RWPE2 (cell line): ENCODE results near the gene MRGPRD.

ENCODE experiments used
- ATAC-seq: fragments of 200-7000 bp; cut with Tn5 transposase; 3 replicates; pipeline ENCODE4 v1.9.1; 2021; ENCODE audit warnings: low read depth
- DNase-seq: peaks from one replicate; pipeline ENCODE4 v3.0.0-alpha.2; 2020; ENCODE audit warnings: low spot score
- H3K27ac ChIP-seq: fragments of 450-650 bp; 2 replicates; pipeline ENCODE4 v1.5.1; 2017; ENCODE audit warnings: mild to moderate bottlenecking; ENCODE audit not compliant: poor library complexity, severe bottlenecking
- H3K27me3 ChIP-seq: fragments of 250-450 bp; sonication (Bioruptor Pico); 2 replicates; pipeline ENCODE4 v1.5.1; 2021; ENCODE audit warnings: mild to moderate bottlenecking, moderate library complexity; ENCODE audit not compliant: insufficient read depth, poor library complexity, severe bottlenecking
- H3K36me3 ChIP-seq: fragments of 250-450 bp; sonication (Bioruptor Pico); 2 replicates; pipeline ENCODE4 v1.5.1; 2020; ENCODE audit warnings: low read depth, mild to moderate bottlenecking, moderate library complexity
- H3K4me1 ChIP-seq: fragments of 250-450 bp; sonication (Bioruptor Pico); 2 replicates; pipeline ENCODE4 v1.5.1; 2021; ENCODE audit warnings: mild to moderate bottlenecking, moderate library complexity; ENCODE audit not compliant: insufficient read depth, poor library complexity, severe bottlenecking
- H3K4me3 ChIP-seq: fragments of 250-450 bp; sonication (Bioruptor Pico); 2 replicates; pipeline ENCODE4 v1.5.1; 2021; ENCODE audit warnings: mild to moderate bottlenecking, moderate library complexity; ENCODE audit not compliant: severe bottlenecking
- H3K9me3 ChIP-seq: fragments of 250-450 bp; sonication (Bioruptor Pico); 2 replicates; pipeline ENCODE4 v1.5.1; 2021; ENCODE audit warnings: mild to moderate bottlenecking, moderate library complexity; ENCODE audit not compliant: severe bottlenecking
- TF ChIP-seq, protein P1 (sequence below): fragments of 450-650 bp; IDR thresholded peaks from one replicate; pipeline ENCODE4 v1.5.1; 2017; ENCODE audit warnings: mild to moderate bottlenecking, moderate library complexity; ENCODE audit not compliant: poor library complexity, severe bottlenecking

Gene MRGPRD

DNA sequence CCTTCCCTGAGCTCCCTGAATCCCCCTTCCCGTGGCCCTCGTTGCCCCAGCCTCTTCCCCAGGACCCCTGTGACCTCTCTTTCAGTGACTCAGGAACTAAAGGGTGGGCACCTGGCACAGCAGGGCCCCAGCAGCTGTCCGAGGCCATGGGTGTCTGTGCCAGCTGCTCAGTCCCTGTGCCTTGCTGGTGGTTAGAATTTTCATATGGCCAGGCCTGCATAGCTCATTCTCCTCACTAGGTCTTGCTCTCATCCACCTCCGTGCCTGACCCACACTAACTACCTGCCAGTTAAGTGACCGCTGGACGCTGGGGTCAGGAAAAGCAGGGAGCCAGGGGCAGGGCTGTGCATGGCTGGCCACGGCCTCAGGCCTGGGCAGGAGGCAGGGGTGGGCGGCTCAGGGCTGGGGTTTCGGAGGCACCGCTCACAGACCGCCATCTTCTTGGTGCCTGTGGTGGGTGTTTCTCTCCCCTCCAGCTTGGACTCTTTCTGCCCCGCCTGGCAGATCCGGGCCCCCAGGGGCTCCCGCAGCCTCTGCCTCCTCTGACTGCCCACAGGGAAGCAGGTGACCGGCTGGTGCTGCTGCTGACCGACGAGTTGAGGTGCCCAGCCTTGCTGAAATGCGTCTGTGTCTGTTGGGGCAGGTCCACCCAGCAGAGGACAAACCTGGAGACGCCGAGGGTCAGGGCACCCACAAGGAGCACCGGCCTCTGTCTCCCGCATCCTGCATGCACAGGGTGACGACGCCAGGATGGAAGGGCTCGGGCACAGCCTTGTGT lies 20.3 kb downstream of the MRGPRD start:
- Histone ChIP-seq H3K27me3 (no peaks in the 10 kb centered on the region), H3K4me1 (no peaks in the 10 kb centered on the region), H3K9me3 (no peaks in the 10 kb centered on the region), H3K36me3 (no peaks in the 10 kb centered on the region), H3K4me3 (no peak overlapping the region), H3K27ac (no peak overlapping the region)
- ATAC-seq: no peak
- TF ChIP-seq, protein P1, sequence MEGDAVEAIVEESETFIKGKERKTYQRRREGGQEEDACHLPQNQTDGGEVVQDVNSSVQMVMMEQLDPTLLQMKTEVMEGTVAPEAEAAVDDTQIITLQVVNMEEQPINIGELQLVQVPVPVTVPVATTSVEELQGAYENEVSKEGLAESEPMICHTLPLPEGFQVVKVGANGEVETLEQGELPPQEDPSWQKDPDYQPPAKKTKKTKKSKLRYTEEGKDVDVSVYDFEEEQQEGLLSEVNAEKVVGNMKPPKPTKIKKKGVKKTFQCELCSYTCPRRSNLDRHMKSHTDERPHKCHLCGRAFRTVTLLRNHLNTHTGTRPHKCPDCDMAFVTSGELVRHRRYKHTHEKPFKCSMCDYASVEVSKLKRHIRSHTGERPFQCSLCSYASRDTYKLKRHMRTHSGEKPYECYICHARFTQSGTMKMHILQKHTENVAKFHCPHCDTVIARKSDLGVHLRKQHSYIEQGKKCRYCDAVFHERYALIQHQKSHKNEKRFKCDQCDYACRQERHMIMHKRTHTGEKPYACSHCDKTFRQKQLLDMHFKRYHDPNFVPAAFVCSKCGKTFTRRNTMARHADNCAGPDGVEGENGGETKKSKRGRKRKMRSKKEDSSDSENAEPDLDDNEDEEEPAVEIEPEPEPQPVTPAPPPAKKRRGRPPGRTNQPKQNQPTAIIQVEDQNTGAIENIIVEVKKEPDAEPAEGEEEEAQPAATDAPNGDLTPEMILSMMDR: no peak
- DNase-seq: no peak

GRCh38 chr11:68959465-68960293 lies 21.1 kb downstream of the MRGPRD start:
- Histone ChIP-seq H3K4me1 (no peaks in the 10 kb centered on the region), H3K27ac (no peak overlapping the region), H3K4me3 (no peak overlapping the region), H3K36me3 (no peaks in the 10 kb centered on the region), H3K9me3 (no peaks in the 10 kb centered on the region), H3K27me3 (no peaks in the 10 kb centered on the region)
- DNase-seq: no peak
- TF ChIP-seq, protein P1: no peak
- no peak for ATAC-seq

DNA sequence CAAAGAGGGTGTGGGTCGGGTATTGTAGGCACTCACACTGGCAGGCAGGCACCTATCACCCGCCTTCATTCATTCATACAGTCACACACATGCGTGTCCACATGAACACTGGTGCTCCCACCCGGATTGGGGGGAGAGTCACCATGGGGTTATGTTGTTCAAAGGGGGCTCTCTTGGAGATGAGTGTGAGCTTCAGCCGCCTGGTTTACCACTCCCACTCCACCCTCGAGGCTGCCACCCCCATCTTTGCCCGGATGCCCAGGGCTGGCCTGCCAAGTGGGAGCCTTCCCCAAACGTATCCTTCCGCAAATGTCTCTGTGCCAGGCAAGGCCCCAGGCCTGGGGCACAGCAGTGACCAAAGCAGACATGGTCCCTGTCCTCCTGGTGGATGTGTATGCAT lies 22.6 kb downstream of the MRGPRD start:
- no peak for DNase-seq
- Histone ChIP-seq H3K4me3 (no peak overlapping the region), H3K27ac (no peak overlapping the region), H3K9me3 (no peaks in the 10 kb centered on the region), H3K4me1 (no peaks in the 10 kb centered on the region), H3K36me3 (no peaks in the 10 kb centered on the region), H3K27me3 (no peaks in the 10 kb centered on the region)
- no peak for ATAC-seq
- TF ChIP-seq, protein P1: no peak

- DNase-seq: no peak
- Histone ChIP-seq H3K27ac (no peak overlapping the region), H3K27me3 (no peaks in the 10 kb centered on the region), H3K9me3 (no peaks in the 10 kb centered on the region), H3K4me3 (no peak overlapping the region), H3K4me1 (no peaks in the 10 kb centered on the region), H3K36me3 (no peaks in the 10 kb centered on the region)
- TF ChIP-seq, protein P1: no peak
- ATAC-seq: no peak
These were observed 24.1 kb downstream of the MRGPRD start for GRCh38 chr11:68956547-68957254.
